IgD-negative memory B cell (primary cell): Measurements from ENCODE around the gene CYFIP1. TPM values are rescaled to one million over a fixed set of nuclear protein-coding genes. Genes with fewer than 3 reads are reported as not detected.

Experiments used
- H3K27ac Mint-ChIP-seq, 3 donors: one replicate each; pipeline ENCODE4 v1.8.0; 2020 to 2022; ENCODE audit warnings: mild to moderate bottlenecking in 3 of 3, mixed read lengths in 3 of 3, moderate library complexity in 1 of 3
- H3K27me3 Mint-ChIP-seq: one replicate; pipeline ENCODE4 v1.8.0; 2021; ENCODE audit warnings: mixed read lengths
- H3K36me3 Mint-ChIP-seq: one replicate; pipeline ENCODE4 v1.8.0; 2020; ENCODE audit warnings: mild to moderate bottlenecking, mixed read lengths
- H3K4me1 Mint-ChIP-seq, 3 donors: one replicate each; pipeline ENCODE4 v1.8.0; 2020 to 2022; ENCODE audit warnings: mixed read lengths in 3 of 3, mild to moderate bottlenecking in 1 of 3
- H3K4me3 Mint-ChIP-seq, 4 donors: one replicate each; pipeline ENCODE4 v1.8.0; 2020 to 2022; ENCODE audit warnings: mild to moderate bottlenecking in 4 of 4, mixed read lengths in 4 of 4, moderate library complexity in 3 of 4
- H3K9me3 Mint-ChIP-seq, 3 donors: one replicate each; pipeline ENCODE4 v1.8.0; 2020 to 2021; ENCODE audit warnings: mixed read lengths in 3 of 3, mild to moderate bottlenecking in 1 of 3
- polyA plus RNA-seq: library from polyadenylated mRNA; unstranded; fragments of 300-500 nt; fragmentation: Illumina TruSeq; gene quantifications from one replicate; pipeline ENCODE4 v1.2.3, GENCODE V29; 2021

The CYFIP1 gene
- polyA plus RNA-seq, 1 donor from 2014 or later: 12.5 TPM

DNA sequence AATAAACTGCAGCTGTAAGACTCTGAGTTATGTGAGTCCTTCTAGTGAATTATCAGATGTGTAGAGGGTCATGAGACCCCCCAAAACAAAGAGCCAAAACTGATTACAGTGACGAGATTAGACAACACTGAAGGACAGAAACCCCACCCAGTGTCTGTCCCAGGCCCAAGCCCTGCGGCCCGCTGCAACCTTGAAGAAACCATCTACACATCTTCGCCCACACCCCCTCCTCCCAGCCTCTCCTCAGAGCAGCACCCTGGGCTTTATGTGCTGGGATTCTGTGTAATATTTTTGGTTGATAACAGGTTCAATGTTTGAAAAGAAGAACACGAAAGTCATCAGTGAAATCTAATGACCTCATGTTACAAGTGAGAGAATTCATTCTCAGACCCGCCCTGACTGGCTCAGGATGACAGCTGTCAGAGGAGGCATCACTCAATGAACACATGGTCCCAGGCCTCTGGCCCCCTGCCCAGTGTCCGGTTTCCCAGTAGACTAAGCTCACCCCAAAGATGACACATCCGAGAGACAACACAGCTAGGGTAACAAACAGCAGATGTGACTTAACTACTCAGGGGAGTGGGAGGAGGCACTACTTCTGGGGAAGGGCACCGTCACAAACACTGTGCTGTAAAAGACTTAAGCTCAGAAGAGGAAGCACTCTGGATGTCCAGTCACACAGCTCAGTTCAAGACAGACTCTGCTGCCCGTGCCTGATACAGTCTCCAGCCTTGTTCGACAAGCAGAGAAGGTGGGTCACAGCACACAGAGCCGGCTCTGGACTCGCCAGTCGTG lies 92.8 kb downstream of the CYFIP1 start:
- Mint-ChIP-seq H3K27ac (no peak overlapping the region), H3K4me1 (no peaks in the 10 kb centered on the region), H3K9me3 (no peaks in the 10 kb centered on the region), H3K27me3 (no peaks in the 10 kb centered on the region), H3K36me3 (peaks cover 6% of the 10 kb centered on the region), H3K4me3 (no peak overlapping the region)

DNA sequence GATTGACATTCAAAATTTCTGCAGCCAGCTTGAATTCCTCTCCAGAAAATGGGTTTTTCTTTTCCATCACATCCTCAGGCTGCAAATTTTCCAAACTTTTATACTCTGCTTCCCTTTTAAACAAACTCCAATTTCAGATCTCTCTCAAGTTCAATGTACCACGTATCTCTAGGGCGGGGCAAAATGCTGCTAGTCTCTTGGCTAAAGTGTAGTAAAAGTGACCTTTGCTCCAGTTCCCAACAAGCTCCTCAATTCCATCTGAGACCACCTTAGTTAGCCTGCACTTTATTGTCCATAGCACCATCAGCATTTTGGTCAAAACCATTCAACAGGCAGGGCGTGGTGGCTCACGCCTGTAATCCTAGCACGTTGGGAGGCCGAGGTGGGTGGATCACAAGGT lies 95.0 kb downstream of the CYFIP1 start:
- peaks cover 15% of the 10 kb centered on the region for H3K36me3 Mint-ChIP-seq
- H3K4me3 Mint-ChIP-seq: no peak overlapping the region
- H3K27ac Mint-ChIP-seq: no peak overlapping the region
- H3K9me3 Mint-ChIP-seq: no peaks in the 10 kb centered on the region
- no peaks in the 10 kb centered on the region for H3K27me3 Mint-ChIP-seq
- H3K4me1 Mint-ChIP-seq: no peaks in the 10 kb centered on the region

DNA sequence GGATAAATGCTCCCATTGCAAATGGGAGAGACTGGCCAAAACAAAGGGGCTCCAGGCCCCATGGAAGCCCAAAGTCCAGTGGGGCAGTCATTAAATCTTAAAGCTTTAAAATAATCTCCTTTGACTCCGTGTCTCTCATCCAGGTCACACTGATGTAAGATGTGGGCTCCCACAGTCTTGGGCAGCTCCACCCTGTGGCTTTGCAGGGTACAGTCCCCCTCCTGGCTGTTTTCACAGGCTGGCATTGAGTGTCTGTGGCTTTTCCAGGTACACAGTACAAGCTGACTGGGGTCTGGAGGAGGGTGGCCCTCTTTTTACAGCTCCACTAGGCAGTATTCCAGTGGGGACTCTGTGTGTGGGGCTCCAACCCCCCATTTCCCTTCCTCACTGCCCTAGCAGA lies 95.8 kb downstream of the CYFIP1 start:
- Mint-ChIP-seq H3K9me3 (no peaks in the 10 kb centered on the region), H3K4me3 (no peak overlapping the region), H3K36me3 (peaks cover 13% of the 10 kb centered on the region), H3K27me3 (no peaks in the 10 kb centered on the region), H3K27ac (peak overlapping the region in 1 of 3 donors; percentile 62), H3K4me1 (no peaks in the 10 kb centered on the region)

DNA sequence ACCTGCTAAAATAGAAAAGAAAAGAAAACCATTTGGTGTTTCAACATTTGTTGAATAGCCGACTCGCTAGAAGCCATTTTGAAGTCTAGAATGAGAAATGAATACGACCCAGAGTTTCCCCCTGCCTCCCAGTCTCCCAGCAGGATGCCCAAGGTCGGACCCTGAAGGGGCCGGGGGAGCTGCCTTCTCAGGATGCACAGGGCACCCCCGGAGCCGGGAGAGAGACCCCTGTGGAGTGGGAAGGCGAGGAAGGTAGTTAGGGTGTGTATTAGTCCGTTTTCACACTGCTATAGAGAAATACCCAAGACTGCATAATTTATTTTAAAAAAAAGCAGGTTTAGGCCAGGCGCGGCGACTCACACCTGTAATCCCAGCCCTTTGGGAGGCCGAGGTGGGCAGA lies 97.0 kb downstream of the CYFIP1 start:
- peaks cover 13% of the 10 kb centered on the region for H3K36me3 Mint-ChIP-seq
- H3K9me3 Mint-ChIP-seq: no peaks in the 10 kb centered on the region
- no peaks in the 10 kb centered on the region for H3K4me1 Mint-ChIP-seq
- H3K27me3 Mint-ChIP-seq: no peaks in the 10 kb centered on the region
- H3K27ac Mint-ChIP-seq: no peak overlapping the region
- no peak overlapping the region for H3K4me3 Mint-ChIP-seq

DNA sequence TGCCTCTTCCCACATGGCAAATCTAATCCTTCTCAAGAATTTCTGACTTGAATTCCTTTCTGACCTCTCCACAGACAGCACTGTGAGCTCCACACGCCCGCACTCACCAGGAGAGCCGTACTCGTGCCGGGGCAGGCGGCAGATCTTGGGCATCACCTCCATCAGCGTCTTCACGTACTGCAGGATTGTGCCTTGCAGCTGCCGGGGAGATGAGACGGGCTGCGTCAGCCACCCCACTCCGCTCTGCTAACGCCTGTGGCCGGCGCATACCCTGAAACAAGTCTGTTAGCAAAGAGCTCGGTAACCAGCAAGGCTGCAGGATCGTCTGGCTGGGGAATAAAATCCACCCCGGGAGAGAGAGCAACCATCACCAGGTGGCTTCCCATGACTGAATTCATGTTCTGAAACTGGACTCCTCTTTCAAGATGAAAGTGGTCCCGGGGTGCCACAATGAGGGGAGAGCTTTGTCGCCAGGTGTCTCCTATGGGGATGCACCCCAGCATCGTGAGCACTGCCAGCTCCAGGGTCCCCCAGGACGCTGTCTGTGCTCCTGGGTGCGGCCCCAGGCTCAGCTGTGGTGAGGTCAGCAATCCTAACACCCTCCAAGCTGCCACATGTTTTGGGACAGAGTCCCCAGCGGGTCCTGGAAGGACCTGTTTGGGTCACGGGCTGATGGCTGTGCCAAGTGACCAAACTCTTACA lies 98.3 kb downstream of the CYFIP1 start:
- H3K4me1 Mint-ChIP-seq: no peaks in the 10 kb centered on the region
- peaks cover 16% of the 10 kb centered on the region for H3K36me3 Mint-ChIP-seq
- H3K27ac Mint-ChIP-seq: no peak overlapping the region
- H3K27me3 Mint-ChIP-seq: no peaks in the 10 kb centered on the region
- no peak overlapping the region for H3K4me3 Mint-ChIP-seq
- no peaks in the 10 kb centered on the region for H3K9me3 Mint-ChIP-seq

DNA sequence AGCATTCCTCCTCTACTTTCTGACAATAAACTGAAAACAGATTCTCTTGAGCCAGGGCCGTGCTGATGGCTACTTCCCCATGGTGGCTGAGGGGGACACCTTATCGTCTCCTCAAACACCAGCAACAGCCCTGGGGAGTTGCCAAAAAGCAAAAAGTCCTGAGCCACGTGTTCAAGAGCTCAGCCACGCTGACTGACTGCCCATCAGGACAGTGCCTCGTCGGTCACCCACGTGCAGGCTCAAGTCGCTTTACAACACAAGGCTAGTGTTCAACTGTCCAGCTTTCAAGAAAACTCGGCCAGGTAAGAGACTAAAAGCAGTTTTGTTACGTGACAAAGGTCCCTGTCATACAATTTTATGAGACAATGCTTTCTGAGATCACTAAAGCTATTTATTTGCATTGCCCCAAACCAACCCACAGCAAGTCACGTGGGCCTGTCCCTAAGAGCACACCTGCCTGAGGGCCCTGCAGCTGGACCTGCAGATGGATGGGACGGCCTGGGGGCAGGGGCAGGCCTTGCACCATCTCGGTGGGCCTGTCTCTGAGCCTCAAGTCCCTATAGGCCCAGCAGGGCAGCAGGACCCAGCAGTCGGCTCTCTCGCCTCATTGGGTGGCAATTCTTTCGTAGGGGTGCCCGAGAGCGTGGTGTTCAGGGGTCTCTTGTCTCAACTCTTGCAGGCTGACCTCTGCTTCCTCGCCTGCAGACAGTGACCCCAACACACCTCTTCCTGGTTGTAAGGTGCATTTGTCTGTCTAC lies 99.0 kb downstream of the CYFIP1 start:
- Mint-ChIP-seq H3K36me3 (peaks cover 16% of the 10 kb centered on the region), H3K4me3 (no peak overlapping the region), H3K4me1 (no peaks in the 10 kb centered on the region), H3K27me3 (no peaks in the 10 kb centered on the region), H3K9me3 (no peaks in the 10 kb centered on the region), H3K27ac (no peak overlapping the region)

DNA sequence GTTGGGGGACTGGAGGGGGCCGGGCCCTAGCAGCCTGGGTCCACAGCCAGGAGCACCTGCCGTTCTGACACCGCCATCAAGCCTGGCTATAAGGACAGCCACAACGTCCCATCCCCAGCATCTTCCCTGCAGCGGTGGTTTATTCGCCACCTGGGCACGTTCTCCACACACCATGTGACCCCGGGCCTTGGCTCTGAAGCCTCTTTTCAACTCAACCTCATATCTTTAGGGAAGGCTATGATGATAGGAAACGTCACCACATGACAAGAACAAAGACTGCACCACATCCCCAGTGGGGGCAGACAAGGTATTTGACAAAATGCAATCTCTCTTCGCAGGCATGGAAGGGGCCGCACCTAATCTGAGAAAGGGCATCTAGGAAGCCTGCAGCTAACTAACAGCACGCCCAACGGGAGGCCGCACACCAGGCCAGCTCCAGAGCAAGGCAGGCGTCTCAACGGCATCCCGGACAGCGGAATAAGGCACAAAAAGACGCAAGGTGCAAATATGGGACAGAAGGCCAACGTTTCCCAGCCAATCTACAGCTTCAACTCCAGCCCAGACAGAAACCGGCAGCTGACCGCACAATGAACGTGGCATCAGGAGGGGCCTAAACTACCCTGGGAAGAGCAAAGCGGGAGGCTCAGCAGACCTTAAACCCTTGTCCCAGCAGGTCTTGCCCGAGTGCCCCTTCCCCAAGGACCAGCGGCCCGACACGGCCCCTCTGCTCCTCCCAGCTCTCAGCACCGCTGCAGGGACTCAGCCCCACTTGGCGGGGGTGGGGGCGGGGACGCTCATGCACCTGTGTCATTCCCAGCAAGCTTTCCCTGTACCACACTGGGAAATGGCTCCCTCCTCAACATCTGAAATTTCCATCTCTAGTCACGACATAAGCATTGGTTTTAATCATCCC lies 99.8 kb downstream of the CYFIP1 start:
- Mint-ChIP-seq H3K4me3 (no peak overlapping the region), H3K27me3 (no peaks in the 10 kb centered on the region), H3K27ac (no peak overlapping the region), H3K9me3 (no peaks in the 10 kb centered on the region), H3K36me3 (peaks cover 16% of the 10 kb centered on the region), H3K4me1 (no peaks in the 10 kb centered on the region)

DNA sequence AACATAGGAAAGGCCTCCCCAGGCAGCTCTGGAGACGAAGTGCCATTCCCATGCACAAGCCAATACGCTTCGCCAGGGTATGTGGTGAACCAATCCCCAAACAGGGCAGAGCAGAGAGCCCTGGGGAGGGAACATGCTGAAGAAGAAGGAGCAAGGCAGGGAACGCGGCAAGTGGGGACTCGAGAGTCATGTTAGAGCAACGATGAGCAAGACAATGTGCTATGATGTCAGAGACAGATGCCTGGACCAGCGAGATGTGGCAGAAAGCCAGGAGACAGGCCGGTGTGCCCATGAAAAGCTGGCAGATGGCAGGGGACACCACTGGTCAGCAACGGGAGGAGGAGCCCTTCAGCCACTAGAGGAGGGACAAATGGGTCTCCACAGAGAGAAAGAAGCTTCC lies 102.1 kb downstream of the CYFIP1 start:
- Mint-ChIP-seq H3K27me3 (no peaks in the 10 kb centered on the region), H3K4me3 (no peak overlapping the region), H3K27ac (no peak overlapping the region), H3K4me1 (no peaks in the 10 kb centered on the region), H3K9me3 (no peaks in the 10 kb centered on the region), H3K36me3 (peaks cover 20% of the 10 kb centered on the region)

DNA sequence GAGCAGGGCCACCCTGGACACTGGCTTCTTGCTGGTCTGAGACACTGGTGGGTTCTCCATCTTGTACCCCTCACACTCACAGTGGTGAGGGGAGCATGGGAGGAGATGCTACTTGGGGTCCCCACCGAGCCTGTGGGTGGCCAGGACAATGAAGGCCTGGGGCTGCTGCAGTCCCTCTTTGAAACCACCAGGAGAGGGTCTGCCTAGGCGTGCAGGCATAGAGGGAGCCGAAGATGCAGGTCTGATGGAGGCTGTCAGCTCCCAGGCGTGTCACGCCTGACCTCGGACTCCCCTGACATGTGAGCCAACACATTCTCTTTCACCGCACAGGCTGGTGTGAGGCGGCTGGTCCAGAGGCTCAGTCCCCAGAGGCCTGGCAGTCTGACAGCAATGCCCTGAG lies 102.6 kb downstream of the CYFIP1 start:
- no peak overlapping the region for H3K27ac Mint-ChIP-seq
- peaks cover 22% of the 10 kb centered on the region for H3K36me3 Mint-ChIP-seq
- no peaks in the 10 kb centered on the region for H3K9me3 Mint-ChIP-seq
- H3K27me3 Mint-ChIP-seq: no peaks in the 10 kb centered on the region
- H3K4me3 Mint-ChIP-seq: no peak overlapping the region
- H3K4me1 Mint-ChIP-seq: no peaks in the 10 kb centered on the region

DNA sequence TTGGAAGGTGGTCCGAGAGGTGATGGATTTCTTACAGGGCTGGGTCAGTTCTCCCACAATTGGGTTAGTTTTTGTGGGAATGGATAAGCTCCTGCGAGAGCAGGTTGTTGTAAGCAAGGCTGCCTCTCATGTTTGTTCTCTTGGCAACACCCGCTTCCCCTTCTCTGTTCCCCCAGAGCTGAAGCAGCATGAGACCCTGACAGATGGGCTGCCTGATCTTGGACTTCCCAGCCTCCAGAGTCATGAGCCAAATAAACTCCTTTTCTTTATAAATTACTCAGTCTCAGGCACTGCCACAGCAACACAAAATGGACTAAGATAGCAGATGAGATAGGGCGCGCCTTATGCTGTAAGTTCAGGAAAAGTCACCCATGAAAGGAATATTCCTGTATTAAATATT lies 103.1 kb downstream of the CYFIP1 start:
- Mint-ChIP-seq H3K36me3 (peaks cover 22% of the 10 kb centered on the region), H3K9me3 (no peaks in the 10 kb centered on the region), H3K27me3 (no peaks in the 10 kb centered on the region), H3K27ac (no peak overlapping the region), H3K4me3 (no peak overlapping the region), H3K4me1 (no peaks in the 10 kb centered on the region)

DNA sequence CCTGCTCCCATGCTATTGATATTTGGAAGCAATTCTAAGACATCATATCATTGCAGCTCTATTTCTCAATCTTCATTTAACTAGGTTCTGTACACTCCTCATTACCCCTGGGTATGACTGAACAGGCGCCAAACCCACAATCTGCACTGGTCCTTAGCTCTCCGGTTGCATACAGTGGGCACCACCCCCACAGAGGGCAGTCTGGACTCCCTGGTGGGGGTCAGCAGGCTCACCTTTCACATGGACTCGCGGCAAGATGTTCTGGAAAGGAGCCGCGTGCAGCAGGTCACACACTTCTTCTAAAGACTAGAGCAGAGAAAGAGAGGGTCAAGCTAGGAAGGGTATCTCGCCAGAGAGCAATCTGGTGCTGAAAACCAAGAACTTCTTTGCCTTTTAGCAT lies 105.2 kb downstream of the CYFIP1 start:
- Mint-ChIP-seq H3K4me3 (no peak overlapping the region), H3K9me3 (no peaks in the 10 kb centered on the region), H3K4me1 (peaks cover 0 to 1% (median 0%) of the 10 kb centered on the region in 3 donors), H3K36me3 (peaks cover 12% of the 10 kb centered on the region), H3K27me3 (no peaks in the 10 kb centered on the region), H3K27ac (no peak overlapping the region)

DNA sequence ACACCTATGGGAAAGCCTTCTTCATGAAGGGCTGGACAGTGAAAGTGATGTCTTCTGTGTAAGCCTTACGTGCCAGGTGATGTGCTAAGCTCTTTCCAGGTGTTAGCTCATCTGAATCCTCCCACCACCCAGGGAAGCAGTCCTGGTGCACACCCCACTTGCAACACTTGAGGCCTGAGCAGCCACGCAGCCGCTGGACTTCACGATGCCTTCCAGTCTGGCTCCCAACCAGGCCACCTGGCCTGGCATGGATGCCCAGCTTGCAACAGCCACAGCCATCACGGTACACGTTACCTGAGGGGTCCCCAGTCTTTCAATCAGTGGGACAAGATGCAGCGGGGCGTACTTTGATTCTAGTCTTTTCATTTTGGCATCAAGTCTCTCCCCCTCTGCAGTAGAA lies 105.9 kb downstream of the CYFIP1 start:
- H3K27ac Mint-ChIP-seq: peak overlapping the region in 1 of 3 donors; percentile 23
- no peaks in the 10 kb centered on the region for H3K27me3 Mint-ChIP-seq
- peaks cover 12% of the 10 kb centered on the region for H3K36me3 Mint-ChIP-seq
- no peak overlapping the region for H3K4me3 Mint-ChIP-seq
- H3K4me1 Mint-ChIP-seq: peaks cover 0 to 1% (median 0%) of the 10 kb centered on the region in 3 donors
- H3K9me3 Mint-ChIP-seq: no peaks in the 10 kb centered on the region

DNA sequence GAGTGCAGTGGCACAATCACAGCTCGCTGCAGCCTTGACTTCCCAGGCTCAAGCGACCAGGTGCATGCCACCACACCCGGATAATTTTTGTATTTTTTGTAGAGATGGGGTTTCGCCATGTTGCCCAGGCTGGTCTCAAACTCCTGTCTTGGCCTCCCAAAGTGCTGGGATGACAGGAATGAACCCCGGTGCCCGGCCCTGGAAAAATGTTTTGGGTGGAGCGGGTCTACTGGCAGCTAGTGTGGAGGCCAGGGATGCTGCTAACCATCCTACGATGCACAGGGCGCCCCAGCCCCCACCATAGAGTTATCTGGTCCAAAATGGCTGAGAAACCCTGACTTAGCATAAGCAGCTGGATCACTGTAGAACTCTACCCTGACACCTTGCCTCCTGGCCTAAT lies 106.3 kb downstream of the CYFIP1 start:
- H3K27ac Mint-ChIP-seq: peak overlapping the region in 1 of 3 donors; percentile 23
- H3K4me1 Mint-ChIP-seq: peaks cover 0 to 1% (median 0%) of the 10 kb centered on the region in 3 donors
- H3K9me3 Mint-ChIP-seq: no peaks in the 10 kb centered on the region
- H3K4me3 Mint-ChIP-seq: no peak overlapping the region
- peaks cover 12% of the 10 kb centered on the region for H3K36me3 Mint-ChIP-seq
- H3K27me3 Mint-ChIP-seq: no peaks in the 10 kb centered on the region

DNA sequence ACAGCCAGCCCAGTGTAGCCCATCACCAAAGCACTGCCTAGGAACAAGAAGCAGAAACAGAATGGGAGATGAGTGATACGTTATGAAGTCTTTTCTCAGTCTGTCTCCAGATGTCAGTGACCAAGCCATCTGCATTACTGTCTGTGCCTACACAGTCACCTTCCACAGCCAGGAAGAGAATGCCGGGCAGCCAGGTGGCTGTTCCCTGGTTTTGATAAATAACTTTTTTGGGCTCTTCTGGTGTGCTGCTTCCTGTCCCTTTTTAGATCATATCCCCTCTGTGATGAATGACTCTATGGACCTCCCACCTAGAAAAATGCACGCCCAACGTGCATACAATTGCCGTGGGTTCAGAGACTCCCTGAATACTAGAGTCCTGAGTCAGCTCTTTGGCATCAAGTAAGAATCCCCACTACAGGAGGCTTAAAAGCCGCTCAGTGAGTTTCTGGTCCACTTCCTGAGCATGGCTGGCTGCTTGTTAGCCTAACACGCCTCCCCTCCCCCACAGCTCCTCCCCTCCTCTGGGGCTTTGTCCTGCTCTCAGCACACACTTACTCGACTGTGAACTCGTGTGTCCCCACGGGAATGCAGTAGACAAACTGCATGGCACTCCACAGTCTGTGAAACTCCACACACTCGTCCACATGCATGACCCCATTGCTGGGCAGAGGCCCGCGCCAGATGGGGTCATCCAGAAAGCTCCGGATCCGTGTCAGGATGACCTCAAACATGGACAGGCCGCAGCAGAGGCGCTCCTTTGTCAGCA lies 107.0 kb downstream of the CYFIP1 start:
- H3K27ac Mint-ChIP-seq: no peak overlapping the region
- H3K4me3 Mint-ChIP-seq: no peak overlapping the region
- peaks cover 12% of the 10 kb centered on the region for H3K36me3 Mint-ChIP-seq
- no peaks in the 10 kb centered on the region for H3K9me3 Mint-ChIP-seq
- H3K27me3 Mint-ChIP-seq: no peaks in the 10 kb centered on the region
- peaks cover 0 to 1% (median 0%) of the 10 kb centered on the region in 3 donors for H3K4me1 Mint-ChIP-seq
